Fibroblast of the conjunctiva (primary cell): ENCODE measurements around the gene STON2.
"Not testable (repeated sequence)": the region's sequence is repeated elsewhere in the genome, so short reads cannot be mapped to it uniquely, and the experiment has no call there.

ENCODE experiments used
- DNase-seq: peaks from one replicate; pipeline ENCODE4 v3.0.0-alpha.2; 2010; ENCODE audit warnings: low read depth

The STON2 gene, protein sequence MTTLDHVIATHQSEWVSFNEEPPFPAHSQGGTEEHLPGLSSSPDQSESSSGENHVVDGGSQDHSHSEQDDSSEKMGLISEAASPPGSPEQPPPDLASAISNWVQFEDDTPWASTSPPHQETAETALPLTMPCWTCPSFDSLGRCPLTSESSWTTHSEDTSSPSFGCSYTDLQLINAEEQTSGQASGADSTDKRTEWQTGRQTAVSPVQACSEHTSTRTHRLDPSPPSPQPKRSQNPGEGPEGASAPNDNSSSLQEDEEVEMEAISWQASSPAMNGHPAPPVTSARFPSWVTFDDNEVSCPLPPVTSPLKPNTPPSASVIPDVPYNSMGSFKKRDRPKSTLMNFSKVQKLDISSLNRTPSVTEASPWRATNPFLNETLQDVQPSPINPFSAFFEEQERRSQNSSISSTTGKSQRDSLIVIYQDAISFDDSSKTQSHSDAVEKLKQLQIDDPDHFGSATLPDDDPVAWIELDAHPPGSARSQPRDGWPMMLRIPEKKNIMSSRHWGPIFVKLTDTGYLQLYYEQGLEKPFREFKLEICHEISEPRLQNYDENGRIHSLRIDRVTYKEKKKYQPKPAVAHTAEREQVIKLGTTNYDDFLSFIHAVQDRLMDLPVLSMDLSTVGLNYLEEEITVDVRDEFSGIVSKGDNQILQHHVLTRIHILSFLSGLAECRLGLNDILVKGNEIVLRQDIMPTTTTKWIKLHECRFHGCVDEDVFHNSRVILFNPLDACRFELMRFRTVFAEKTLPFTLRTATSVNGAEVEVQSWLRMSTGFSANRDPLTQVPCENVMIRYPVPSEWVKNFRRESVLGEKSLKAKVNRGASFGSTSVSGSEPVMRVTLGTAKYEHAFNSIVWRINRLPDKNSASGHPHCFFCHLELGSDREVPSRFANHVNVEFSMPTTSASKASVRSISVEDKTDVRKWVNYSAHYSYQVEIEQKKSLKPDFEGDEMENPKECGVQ

DNA sequence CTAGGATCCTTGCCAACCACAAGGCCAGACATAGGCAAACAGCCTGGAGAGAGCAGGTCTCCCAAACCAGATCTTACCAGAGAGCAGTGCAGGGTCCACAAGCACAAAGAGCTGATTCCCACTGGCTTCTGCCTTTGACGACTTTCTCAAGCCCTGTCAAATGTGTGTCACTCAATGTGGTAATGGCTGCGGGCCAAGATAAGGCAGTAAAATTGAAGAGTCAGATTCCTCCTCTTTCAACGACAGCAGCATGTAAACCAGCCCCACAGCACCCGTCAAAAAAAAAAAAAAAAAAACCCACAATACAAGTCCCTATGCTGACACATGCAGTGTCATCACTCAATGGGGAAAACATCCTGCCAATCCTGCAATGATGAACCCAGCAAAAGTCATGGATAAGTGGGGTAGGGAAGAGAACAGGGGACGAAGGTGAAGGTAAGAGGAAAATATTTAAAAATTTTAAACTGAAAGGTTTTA, at the start of gene STON2:
Gene STON2, minus strand, starts transcription at position 123 of the 477 bp plus-strand sequence. CDS start 1,942 bp downstream, outside the sequence.
- peak; percentile 44 for DNase-seq

DNA sequence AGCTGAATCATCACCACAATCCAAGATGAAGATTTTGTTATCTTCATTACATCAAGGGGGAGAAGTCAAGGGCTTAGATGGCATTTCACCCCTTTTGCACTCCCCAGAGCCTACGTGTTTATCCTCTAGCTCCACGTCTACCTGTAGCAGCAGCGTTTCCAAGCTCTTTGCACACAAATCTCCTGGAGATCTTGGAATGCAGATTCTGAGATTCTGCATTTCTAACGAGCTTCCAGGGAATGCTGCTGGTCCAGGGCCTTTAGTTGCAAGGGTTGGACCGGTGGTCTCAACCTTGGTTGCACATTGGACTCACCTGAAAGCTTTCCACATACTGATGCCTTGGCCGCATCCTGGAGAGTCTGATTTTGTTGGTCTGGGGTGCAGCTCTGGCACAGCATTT, 49.5 kb upstream of the STON2 start:
- no peak for DNase-seq

DNA sequence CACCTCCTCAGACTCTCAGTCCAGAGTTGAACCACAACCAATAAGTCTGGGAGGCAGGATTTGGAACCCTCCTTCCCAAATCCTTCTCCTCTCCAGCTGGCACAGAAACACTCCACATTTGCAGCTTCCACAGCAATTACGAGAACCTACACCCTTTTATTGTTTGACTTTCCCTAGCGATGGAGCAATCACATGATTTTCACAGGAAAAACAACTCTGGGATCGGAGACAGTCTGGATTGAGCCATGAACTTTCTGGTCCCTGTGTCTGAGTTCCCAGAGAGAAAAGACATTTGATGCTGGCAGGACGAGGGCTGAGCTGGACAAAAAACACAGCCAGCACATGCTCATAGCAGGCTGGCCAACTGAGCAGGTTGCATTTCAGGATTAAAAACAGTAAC, 49.0 kb upstream of the STON2 start:
- DNase-seq: no peak

DNA sequence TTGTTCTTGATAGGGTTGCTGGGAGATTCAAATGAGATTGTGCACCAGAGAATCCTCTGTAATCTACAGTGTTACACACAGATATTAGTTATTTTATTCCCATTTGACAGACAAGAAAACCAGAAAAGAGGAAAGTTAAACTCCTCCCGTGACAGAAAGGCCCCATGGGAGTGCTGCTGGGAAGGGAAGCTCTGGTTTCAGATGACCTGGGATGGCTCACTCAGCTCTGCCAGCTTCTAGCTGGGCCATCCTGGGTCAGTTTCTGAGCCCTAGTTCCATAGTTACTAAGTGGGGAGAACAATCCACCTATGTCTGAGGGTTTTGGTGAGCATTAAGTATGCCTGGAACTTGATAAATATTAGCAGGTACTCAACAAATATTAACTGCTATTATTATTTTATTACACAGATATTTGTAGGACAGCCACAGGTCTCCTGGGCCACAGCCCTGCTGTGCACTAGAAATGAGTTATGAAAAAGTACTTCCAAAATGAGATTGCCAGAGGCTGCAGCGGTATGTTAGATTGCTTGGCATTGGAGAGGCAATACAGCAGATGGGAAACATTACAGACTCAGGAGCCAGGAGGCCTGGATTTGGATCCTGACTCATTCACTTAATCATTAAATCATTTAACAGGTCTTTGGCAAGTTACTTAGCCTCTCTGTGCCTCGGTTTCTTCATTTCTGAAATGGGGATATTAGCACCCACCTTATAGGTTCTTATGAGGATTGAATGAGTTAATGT, 47.1 kb upstream of the STON2 start:
- no peak for DNase-seq

DNA sequence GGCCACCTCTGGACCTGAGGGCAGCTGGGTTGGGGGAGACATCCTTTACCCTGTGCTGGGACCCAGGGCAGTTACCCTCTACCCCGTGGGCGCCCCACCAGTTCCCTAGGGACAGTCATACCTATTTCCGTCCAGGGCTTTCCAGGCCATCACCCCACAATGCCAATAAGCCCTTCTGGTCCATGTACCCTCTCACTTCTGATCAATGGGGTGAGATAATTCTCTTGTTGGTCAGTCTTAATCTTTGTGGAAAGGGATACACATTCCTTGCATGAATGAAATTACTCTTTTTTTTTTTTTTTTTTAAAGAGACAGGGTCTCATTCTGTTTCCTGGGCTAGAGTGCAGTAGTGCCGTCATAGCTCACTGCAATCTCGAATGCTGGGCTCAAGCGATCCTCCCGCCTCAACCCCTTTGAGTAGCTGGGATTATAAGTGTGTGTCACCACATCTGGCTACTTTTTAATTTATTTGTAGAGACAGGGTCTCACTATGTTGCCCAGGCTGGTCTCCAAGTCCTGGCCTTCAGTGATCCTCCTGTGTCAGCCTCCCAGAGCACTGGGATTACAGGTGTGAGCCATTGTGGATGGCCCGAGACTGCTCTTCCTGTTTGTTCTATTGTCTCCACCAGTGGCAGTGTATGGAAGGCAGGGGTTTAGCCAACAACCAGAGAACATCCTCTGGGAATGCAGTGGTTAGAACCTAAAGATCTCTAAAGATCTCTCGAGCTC, 46.3 kb upstream of the STON2 start:
- DNase-seq: no peak

DNA sequence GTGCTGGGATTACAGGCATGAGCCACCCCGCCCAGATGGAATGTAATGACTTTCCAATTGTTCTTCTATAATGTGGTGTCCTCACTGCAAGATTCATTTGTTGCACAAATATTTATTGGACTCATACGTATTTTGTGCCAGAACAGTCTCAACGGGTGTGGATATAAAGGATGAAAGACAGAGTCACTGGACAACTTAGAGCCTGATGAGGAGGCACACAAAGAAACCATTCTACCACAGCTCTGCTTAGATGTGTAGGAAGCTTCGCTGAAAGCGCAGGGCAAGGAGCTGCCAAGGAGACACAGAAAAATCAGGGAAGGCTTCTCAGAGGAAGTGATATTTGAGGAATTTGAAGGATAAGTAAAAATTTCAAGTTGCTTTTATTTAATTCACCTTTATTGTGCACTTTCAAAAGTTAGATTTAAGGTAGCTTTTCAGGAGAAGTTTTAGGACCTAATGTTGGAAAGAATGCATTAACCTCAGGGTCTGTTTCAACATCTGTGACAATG, 41.6 kb upstream of the STON2 start:
- DNase-seq: no peak

DNA sequence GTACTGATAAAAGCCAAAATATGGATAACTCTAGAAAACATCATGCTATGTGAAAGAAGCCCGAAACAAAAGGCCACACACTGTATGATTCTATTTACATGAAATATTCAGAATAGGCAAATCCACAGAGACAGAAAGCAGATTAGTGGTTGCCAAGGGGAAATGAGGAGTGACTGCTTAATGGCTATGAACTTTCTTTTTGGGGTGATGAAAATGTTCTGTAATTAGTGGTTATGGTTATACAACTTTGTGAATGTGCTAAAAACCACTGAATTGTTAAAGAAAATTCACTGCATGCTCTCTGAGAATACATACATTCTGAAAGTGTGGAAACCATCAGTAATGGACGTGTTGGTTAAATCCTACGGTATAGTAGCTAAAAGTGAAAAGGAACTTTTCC, 39.9 kb upstream of the STON2 start:
- no peak for DNase-seq

DNA sequence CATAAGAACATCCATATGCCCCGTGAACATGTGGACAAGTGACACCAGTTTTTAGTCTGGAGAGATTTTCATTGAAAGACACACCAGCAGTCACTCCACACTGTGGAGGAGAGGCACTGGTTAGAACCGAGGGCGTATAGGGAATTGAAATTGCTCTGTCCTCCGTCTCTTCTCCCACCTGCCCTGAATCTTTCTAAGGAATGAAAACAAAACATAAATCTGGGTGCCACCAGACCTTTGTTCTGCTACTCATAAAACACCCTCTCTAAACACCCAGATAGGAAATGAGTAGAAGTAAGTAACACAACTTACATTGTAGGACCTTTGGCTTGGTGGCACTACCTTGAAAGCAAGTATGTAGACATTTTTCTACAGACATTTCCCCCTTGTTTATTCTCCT, 37.1 kb upstream of the STON2 start:
- no peak for DNase-seq

DNA sequence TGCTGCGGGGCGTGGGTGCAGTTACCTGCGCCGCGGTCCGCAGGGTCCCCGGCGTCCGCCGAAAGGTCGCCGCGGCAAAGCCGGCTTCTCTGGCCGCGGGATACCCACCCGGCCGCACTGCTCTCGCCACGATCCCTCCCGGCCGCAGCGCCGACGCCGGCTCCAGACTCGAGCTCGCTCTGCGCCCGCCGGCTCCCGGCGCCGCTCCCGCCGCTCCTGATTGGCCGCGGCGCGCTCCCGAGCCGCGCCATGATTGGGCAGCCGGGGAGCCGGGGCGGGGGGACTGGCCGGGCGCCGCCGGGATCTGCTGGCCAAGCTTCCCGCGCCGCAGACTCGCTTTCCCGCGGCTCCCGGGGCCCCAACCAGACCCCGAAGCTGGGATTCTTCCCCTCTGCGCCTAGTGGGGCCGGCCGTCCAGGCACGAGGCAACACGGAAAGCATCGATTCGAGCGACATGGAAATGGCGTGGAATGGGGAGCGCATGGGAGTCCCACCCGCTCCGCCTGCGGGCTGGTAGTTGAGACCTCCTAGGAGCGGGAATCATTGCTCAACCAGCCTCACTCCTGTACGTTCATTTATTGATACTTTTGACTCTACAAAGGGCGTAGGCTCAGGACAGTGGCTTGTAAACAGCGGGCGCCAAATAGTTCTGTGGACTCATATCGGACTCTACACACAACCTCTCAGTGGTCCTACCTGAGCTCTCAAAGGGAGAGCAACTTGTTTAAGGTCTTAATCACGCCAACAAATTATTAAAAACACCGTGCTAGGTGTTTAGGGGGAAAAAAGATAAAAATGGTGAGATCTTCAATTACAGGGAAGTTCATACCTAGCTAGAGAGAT, 36.4 kb upstream of the STON2 start:
- DNase-seq: peak; percentile 9

DNA sequence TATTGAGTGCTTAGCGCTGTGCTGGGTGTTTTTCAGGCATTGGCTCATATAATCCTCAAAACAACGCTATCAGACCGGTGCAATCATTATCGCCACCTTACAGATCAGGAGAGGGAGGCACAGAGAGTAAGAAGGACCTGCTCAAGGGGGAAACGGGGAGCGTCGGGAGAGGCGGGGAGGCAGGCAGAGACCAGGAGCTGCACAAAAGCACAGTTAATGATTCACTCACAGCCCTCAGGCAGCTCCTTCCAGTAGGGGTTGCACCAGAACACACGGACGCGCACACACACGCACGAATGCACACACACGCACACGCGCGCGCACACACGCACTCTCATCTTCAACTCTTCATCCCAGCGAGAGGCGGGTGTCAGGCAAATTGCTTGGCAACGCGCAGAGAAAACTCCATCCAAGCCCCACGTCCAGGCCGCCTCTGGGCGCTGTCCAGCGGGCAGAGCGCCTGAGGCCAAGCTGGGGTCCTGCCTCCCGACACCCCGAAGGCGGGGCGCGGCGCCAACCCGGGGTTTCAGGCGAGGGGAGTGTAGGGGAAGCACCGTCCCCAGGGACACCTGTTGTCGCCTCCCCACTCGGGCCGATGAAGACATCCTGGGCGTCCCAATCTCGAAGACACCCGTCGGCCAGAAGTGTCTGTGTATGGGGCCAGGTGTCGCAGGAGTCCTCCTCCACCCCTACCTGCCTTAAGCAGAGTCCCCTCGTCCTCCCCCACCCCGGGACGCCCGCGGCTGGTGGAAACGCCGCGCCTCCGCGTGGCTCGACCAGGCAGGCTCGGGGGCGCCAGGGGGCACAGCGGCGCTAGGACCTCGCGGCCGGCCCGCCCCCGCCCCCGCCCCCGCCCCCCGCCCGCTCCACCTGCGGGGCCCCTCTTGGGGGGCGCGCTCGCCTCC, 35.5 kb upstream of the STON2 start:
- peak; percentile 4 for DNase-seq

DNA sequence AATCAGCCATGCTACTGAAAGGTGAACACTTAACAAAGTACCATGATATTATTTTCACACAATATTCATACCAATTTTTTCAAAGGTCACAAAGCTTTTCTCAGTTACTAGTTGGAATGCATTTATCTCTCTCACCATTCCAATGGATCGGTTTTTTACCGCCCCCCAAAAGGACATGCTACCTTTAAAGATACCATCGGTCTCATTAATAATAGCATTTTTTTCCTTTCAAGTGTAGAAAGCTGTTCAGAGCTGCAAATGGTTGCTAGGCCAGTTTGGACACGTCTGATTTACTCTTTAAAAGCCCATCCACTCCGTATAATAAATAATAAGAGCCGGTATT, 34.9 kb upstream of the STON2 start:
- DNase-seq: no peak

DNA sequence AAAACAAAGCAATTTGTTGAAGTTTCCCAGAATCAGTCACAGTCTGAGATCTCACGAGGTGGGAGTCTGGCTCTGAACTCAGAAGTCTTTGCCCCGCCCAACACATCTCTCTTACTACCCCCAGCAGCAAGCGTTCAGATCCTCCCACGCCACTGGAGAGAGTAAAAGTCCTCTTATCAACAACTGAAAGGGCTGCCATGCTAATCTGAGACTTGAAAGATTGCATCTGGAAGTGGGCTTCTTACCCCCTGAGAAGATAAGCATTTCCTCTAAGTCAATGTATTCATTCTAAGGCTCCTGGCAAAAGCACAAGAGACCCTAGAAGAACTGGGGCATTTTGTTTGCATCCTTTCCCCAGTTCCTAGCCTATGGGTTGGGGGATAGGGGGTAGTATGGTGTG, 34.1 kb upstream of the STON2 start:
- no peak for DNase-seq

DNA sequence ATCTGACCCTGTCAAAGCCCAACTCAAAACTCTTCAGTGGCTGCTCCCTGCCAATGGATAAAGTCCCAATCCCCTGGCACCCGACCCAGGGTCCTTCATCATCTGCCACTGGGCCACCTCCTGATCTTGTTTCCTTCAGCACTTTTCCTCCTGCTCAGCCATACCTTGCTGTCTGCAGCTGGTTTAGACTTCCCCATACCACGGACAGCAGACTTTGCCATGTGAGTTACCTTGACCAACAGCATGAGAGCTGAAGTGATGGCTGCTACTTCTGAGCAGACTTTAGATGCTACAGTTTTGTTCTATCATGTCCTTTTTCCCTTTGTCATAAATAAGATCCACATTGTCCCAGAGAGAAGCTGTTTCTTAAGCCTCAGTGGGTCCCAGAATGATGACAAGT, 33.3 kb upstream of the STON2 start:
- DNase-seq: no peak

DNA sequence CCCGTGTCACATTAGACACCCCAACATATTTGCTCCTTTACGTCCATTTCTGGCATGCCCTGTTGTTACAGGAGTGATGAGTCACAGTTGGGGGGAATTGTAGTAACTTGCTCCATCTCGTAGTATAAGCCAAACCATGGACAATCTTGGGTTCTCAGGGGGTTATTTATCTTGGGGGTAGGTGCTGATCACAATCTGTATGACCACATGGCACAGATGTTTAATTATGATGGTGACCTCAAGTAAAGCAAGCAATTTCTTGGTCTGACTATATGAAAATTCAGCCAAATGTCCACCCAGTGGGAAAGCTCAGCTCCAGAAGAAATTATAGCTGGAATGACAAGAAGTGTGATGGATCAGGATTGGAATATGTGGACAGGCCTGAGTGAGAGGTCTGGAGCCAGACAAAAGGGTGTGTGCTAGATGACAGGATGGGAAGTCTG, 32.1 kb upstream of the STON2 start:
- no peak for DNase-seq

DNA sequence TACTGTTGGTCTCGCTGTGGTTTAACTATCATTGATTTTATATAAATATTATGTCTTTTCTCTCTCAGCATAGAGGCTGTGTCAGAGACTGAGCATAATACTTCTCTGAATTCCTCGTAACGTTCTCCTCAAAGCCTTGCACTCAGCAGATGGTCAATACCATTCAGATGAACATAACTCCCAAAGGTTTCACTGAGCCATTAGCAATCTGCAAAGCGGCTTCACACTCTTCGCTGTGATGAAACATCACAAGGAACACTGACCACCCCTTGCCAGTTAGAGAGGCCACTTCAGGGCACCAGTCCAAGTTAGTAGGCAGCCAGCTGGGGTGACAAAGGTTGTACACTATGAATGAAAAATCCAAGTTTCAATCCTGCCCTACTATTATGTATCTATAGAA, 30.1 kb upstream of the STON2 start:
- no peak for DNase-seq

DNA sequence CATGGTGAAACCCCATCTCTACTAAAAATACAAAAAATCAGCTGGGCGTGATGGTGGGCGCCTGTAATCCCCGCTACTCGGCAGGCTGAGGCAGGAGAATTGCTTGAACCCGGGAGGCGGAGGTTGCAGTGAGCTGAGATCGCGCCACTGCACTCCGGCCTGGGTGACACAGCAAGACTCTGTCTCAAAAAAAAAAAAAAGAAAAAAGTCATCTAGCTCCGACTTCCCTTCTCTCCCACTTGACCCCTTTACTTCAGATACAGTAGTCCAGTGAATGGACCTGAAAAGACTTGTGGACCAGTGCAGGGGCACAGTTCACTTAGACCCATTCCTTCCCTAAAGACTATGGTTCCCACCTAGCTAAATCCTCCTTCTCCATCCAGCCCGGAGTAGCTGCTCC, 29.6 kb upstream of the STON2 start:
- not testable (repeated sequence) for DNase-seq

DNA sequence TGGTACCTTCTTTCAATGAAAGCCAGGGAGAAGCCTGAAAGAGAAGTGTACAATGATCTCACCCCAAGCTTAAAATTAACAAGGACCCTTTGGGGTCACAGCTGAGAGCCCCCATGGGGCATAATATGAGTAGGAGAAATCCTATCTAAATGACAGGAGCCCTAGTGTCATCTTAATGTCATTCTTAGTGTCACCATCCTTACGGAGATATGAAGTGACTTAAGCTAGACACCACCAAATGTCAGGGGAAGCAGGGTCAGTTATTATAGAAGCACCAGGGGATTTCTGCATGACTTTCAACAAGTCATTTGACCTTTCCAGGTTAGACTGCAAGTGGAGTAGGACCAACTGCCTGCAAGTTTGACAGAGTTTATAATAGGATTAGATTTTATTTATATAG, 28.9 kb upstream of the STON2 start:
- DNase-seq: no peak

DNA sequence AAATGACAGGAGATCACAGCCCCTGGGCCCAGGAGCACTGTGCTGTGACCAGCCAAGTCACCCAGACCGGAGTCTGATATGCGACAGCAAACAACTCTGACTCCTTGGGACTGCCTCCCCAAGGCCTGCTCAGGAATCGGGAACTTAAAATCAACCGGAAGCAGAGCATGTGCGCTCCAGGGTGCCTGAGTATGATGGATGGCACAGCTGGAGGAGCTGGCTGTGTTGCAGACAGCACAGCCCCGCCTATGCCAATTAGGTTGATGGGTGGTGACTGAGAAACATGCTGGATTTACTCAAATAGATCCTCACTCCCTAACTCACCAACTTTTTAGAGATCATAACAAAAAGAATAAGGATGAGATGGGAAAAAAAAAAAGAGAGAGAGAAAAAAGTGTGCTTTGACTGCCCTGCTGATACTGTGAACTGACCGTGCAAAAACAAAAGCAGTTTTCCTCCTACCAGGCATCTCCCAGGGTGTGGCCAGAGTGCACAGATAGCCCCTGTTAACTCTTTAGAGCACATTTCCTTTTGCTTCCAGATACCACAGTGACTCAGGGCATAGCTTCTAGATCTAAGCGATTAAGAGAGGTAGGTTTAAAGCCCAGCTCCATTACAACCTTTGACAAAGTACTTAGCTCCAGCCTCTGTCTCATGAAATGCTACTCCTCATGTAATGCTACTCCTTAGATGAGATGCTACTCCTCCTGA, 27.4 kb upstream of the STON2 start:
- DNase-seq: no peak

DNA sequence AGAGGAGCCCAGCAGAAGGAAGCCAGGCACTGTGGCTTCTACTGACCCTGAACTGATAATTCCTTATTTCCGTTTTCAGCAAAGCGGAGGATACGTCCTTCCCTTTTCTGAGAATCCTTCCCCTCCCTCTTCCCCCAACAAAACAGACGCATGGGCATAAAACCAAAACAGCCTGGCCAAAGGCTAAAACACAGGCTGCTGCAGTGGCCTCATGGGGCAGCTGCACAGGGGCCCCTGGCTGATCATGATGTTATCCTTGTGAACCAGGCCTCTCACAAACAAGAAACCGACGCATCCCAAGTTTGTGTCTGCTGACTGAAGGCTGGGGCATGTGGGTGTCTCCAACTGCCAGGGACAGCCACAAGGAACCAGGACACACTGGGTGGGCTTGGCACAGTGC, 23.4 kb upstream of the STON2 start:
- no peak for DNase-seq
